Measurements from ENCODE around the gene DIAPH2. TPM values are rescaled to one million over a fixed set of nuclear protein-coding genes. Genes with fewer than 3 reads are reported as not detected.

The DIAPH2 gene
- total RNA-seq, 4 donors from 2014 or later = 10.3 to 36.6 (median 17.9) TPM

DNA sequence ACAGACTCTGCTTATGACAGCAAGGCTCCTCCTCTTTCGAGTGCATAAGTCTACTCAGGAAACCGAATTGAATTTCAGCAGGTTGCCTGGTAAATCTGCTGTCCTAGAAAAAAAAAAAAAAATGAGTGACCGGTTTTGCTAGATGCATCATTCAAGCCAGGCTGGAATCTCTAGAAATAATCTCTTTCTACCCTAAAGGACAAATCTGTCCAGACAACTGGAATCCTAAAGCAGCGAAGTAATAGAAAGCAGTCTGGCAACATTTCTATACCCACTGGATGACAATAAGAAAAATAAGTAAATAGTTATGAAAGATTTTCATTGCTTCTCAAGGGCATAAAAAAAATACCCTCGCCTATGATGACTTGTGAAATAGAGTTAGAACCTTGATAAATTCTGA, 902.5 kb downstream of the DIAPH2 start:
- WGBS, 2 donors = 63 to 64% methylated on average over 5 of the region's 5 CpGs
- no peaks in the 10 kb centered on the region for H3K4me1 ChIP-seq
- H3K36me3 ChIP-seq = no peaks in the 10 kb centered on the region
- DNase-seq = no peak
- intact Hi-C loops (cut with DNase I) = no loop called here
- no peaks in the 10 kb centered on the region for H3K9me3 ChIP-seq
- H3K4me3 ChIP-seq = no peak overlapping the region
- no peak overlapping the region for H3K27ac ChIP-seq
- TF ChIP-seq, protein P1, sequence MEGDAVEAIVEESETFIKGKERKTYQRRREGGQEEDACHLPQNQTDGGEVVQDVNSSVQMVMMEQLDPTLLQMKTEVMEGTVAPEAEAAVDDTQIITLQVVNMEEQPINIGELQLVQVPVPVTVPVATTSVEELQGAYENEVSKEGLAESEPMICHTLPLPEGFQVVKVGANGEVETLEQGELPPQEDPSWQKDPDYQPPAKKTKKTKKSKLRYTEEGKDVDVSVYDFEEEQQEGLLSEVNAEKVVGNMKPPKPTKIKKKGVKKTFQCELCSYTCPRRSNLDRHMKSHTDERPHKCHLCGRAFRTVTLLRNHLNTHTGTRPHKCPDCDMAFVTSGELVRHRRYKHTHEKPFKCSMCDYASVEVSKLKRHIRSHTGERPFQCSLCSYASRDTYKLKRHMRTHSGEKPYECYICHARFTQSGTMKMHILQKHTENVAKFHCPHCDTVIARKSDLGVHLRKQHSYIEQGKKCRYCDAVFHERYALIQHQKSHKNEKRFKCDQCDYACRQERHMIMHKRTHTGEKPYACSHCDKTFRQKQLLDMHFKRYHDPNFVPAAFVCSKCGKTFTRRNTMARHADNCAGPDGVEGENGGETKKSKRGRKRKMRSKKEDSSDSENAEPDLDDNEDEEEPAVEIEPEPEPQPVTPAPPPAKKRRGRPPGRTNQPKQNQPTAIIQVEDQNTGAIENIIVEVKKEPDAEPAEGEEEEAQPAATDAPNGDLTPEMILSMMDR (IDR thresholded peaks at IDR 0.05) = no peak
- TF ChIP-seq POLR2A (IDR thresholded peaks at IDR 0.05) = no peak
- no peaks in the 10 kb centered on the region for H3K27me3 ChIP-seq

DNA sequence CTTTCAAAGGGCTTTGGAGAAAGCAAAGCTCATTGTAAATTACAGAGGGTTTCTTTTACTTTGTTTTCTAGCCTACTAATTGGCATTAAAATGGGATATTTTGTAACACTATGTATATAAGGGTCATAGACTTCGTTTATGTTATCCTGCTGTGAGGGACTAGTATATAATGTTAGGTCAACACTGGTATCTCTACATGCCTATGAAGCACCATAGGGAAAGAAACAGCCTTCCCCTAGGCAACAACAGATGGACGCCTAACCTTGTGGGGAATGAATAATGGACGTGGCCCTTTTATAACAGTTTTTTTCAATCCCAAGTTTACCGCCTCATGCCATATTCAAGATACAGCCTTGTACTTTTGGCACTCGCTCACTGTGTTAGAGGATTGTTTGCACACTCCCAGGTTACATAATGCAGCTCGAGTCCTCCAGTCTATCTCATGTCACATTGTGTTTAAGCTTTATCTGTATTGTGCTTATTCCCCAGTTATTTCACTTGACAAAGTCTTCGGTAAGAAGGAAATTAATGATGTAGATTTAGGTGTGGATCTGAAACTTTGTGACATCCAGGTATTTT, 910.1 kb downstream of the DIAPH2 start:
- no peak overlapping the region for H3K4me3 ChIP-seq
- DNase-seq = no peak
- no peaks in the 10 kb centered on the region for H3K36me3 ChIP-seq
- no peaks in the 10 kb centered on the region for H3K4me1 ChIP-seq
- WGBS, 2 donors = 55 to 78% methylated on average over 7 of the region's 7 CpGs
- H3K27me3 ChIP-seq = no peaks in the 10 kb centered on the region
- intact Hi-C loops (cut with DNase I) = no loop called here
- no peaks in the 10 kb centered on the region for H3K9me3 ChIP-seq
- no peak overlapping the region for H3K27ac ChIP-seq
- no peak for TF ChIP-seq POLR2A (IDR thresholded peaks at IDR 0.05)
- TF ChIP-seq, protein P1 (IDR thresholded peaks at IDR 0.05) = no peak

DNA sequence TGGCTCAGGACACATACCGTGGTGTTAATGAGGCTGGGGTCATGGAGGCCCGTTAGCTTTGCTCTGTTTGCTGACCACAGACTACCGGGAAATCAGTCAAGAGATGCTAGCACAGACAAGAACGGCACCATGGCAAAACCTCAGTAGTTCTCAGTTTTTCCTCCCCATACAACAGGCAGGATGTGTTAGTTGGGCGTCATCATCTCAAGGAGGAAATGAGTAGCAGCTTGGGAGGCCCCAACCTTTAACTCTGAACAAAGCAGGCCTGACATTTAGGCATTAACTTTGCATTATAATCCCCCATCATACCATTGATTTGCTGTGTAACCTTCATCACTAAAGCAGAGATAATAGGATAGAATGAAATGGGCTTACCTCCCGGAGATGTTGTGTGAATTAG, 913.3 kb downstream of the DIAPH2 start:
- H3K36me3 ChIP-seq = no peaks in the 10 kb centered on the region
- DNase-seq = no peak
- intact Hi-C loops (cut with DNase I) = no loop called here
- H3K4me3 ChIP-seq = no peak overlapping the region
- H3K27me3 ChIP-seq = no peaks in the 10 kb centered on the region
- no peaks in the 10 kb centered on the region for H3K9me3 ChIP-seq
- no peak overlapping the region for H3K27ac ChIP-seq
- 64 to 100% methylated on average over 3 to 6 of the region's 6 CpGs for WGBS, 2 donors
- no peaks in the 10 kb centered on the region for H3K4me1 ChIP-seq
- TF ChIP-seq, protein P1 (IDR thresholded peaks at IDR 0.05) = no peak
- TF ChIP-seq POLR2A (IDR thresholded peaks at IDR 0.05) = no peak

DNA sequence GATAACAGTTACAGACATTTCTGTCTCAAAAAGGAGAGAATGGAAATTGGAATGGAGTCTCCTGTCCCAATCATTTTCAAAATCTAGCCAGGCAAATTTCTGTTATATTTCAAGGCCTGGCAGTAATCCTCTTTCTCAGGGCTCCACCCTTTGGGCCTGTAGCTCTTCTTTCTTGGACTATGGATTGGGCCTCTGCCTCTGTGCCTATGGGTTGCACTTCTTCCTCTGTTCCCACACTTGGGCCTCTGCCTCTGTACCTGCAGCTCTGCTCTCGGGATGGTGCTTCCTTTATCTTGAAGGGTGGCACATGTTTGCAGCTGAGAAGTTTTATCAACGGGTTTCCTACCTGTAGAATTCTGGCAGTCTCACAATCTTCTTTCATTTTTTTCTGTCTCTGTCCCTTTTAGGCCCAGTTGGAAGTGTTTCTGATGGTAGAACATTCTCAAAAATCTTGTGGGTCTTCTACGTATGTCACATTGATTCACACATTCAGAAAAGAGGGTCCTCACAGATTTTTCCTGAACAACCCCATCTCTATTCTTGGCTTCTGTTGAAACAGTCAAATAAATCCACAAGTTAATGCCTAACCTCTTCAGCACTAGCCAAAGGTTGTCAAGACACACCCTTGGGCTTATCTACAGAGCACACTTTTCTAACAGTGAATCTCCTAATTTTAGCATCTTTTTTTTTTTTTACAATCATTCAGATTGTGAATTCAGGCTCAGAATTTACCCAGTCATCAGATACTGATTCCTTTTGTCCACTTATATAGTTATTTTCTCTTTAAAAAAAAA, 918.0 kb downstream of the DIAPH2 start:
- WGBS, 2 donors = 74 to 92% methylated on average over 3 of the region's 3 CpGs
- Histone ChIP-seq H3K4me3 (no peak overlapping the region), H3K27me3 (no peaks in the 10 kb centered on the region), H3K36me3 (no peaks in the 10 kb centered on the region), H3K4me1 (no peaks in the 10 kb centered on the region), H3K9me3 (no peaks in the 10 kb centered on the region), H3K27ac (no peak overlapping the region)
- no peak for DNase-seq
- TF ChIP-seq POLR2A (IDR thresholded peaks at IDR 0.05) = no peak
- TF ChIP-seq, protein P1 (IDR thresholded peaks at IDR 0.05) = no peak
- intact Hi-C loops (cut with DNase I) = no loop called here

DNA sequence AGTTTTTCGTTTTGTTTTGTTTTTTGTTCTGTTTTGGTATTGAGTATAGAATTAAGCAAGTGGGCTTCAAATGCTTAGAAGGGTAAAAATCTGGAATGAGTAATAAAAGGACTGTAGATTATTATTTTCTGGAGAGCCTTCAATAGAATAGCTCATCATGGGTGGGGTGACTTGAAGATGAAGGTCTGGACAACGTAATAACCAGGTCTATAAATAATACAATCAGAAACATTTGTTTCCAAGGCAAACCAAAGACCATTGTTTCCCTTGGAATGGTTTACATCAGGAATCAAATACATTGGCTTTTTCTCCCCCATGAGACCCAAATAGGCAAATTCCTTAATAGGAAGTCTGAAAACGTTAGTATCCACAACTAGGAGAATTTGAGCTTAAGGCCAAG, 920.6 kb downstream of the DIAPH2 start:
- intact Hi-C loops (cut with DNase I) = no loop called here
- Histone ChIP-seq H3K4me3 (no peak overlapping the region), H3K36me3 (no peaks in the 10 kb centered on the region), H3K27me3 (no peaks in the 10 kb centered on the region), H3K4me1 (no peaks in the 10 kb centered on the region), H3K27ac (no peak overlapping the region), H3K9me3 (no peaks in the 10 kb centered on the region)
- TF ChIP-seq, protein P1 (IDR thresholded peaks at IDR 0.05) = no peak
- TF ChIP-seq POLR2A (IDR thresholded peaks at IDR 0.05) = no peak
- no peak for DNase-seq
- 48 to 72% methylated on average over 2 to 3 of the region's 3 CpGs for WGBS, 2 donors

All from esophagus squamous epithelium (tissue), 5 donors.